ENCODE measurements around the gene RNU6-1.

- peak; percentile 15 for TF ChIP-seq EZH2 (IDR thresholded peaks at IDR 0.05; ENCODE audit: borderline replicate concordance, low read depth, low read length, poor library complexity, severe bottlenecking)
- TF ChIP-seq CTCF (conservative IDR thresholded peaks at IDR 0.05; ENCODE audit: low read depth, low read length), result no peak
These were observed 11.4 kb downstream of the RNU6-1 start for GRCh38 chr15:67828278-67828968.

Measured in A673 (cell line).